GM18502 (cell line): ENCODE measurements around the gene GTF2I.
A peak's percentile ranks its signal among the peaks of the same experiment; 100 is the strongest.
"Not testable (repeated sequence)": the region's sequence is repeated elsewhere in the genome, so short reads cannot be mapped to it uniquely, and the experiment has no call there.

Experiments used
- ATAC-seq: cut with Tn5 transposase; IDR thresholded peaks from one replicate; pipeline ENCODE4 v1.9.1; 2021; ENCODE audit warnings: mild to moderate bottlenecking; ENCODE audit not compliant: unreplicated experiment, poor library complexity

Gene GTF2I

GRCh38 chr7:74657692-74658177, at the start of gene GTF2I:
Gene GTF2I, plus strand, starts transcription at chr7:74657718. Its CDS starts 31,411 bp downstream, at chr7:74689129.
- peak; percentile 11 for ATAC-seq

- no peak for ATAC-seq
Measured at GRCh38 chr7:74612015-74612829, 45.3 kb upstream of the GTF2I start.

- no peak for ATAC-seq
Measured at GRCh38 chr7:74615933-74616780, 41.4 kb upstream of the GTF2I start.

GRCh38 chr7:74617180-74617744, 40.3 kb upstream of the GTF2I start:
- ATAC-seq = no peak

- no peak for ATAC-seq
Measured at GRCh38 chr7:74619235-74619860, 38.2 kb upstream of the GTF2I start.

- no peak for ATAC-seq
Measured at GRCh38 chr7:74622228-74622749, 35.2 kb upstream of the GTF2I start.

DNA sequence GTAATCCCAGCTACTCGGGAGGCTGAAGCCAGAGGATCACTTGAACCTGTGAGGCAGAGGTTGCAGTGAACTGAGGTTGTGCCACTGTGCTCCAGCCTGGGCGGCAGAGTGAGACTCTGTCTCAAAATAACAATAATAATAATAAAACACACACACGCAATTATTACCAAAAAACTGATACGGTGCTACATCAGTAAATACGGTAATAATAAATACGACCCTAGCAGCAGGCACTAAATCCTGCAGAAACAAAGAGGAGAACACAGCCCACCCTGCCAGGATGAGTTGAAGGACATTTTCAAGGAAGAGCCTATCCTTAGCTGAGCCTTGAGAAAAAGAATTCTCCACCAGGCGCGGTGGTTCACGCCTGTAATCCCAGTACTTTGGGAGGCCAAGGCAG, 34.4 kb upstream of the GTF2I start:
- ATAC-seq = no peak

- no peak for ATAC-seq
Measured at GRCh38 chr7:74625446-74625845, 32.1 kb upstream of the GTF2I start.

DNA sequence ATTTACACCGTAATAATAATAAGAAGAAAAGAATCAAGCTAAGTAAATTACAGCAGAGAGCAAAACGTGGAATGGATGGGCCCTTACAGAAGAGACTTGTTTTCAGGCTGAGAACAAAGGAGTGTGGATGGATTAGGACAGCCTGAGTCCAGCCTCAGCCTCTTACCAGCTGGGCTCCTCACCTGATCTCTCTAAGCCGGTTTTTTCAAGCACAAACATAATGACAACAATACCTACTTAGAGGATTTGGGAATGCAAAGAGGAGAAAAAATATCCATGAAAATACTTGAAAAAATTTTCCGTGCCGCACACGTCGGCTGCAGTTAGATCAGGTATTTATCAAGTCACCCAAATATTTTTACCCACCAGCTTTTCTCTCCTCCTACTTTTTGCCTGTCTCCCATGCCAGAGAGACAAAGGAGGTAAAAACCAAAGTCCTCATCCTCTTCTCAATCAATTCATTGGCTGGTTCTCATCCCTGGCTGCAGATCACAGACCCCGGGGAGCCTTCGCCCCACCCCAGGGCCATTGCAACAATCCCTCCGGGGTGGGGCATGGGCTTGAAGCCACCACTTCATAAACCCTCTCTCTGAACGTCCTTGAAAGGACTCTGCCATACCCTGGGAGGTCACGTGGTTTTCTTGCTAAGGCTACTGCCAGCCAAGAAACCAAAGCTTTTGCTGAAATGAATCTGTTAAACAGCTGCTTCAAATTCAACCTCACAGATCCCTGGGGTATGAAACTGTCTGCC, 29.7 kb upstream of the GTF2I start:
- ATAC-seq = no peak

DNA sequence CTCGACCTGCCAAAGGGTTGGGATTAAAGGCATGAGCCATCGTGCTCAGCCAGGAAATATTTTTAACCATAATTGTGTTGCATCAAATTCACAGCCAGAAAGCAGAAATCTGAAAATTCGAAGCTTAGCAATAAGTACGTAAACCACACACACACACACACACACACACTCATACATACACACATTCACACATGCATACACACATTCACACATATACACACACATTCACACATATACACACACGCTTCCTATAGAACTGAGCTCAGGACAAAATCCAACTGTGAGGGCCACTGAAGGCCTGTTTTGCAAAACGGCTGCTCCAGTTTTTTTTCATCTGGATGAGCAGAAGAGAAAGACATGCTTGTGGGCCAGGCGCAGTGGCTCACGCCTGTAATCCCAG, 25.0 kb upstream of the GTF2I start:
- no peak for ATAC-seq

DNA sequence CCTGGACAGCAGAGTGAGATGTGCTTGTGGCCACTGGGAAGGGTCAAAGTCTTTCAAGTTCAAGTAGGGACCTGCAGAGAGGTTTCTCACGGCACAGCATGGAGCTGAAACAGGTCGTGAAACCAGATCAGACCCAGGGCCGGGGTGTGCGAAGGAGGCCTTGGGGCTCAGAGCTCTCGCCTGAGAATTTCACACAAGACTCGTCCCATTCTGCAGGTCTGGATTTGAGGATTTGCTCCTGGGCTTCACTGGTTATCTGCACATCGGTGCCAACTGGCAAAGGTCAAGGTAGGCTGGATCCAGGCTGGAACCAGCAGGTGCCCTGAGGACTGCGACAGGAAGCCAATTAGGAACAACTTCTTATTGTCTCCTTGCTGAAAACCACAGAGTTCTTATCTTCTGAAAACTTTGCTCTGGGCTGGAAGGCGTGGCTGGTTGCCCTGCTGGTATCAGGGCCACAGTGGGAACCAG, 24.0 kb upstream of the GTF2I start:
- ATAC-seq = no peak

GRCh38 chr7:74637745-74638144, 19.8 kb upstream of the GTF2I start:
- no peak for ATAC-seq

GRCh38 chr7:74650055-74650454, 7.5 kb upstream of the GTF2I start:
- ATAC-seq = peak; percentile 68

DNA sequence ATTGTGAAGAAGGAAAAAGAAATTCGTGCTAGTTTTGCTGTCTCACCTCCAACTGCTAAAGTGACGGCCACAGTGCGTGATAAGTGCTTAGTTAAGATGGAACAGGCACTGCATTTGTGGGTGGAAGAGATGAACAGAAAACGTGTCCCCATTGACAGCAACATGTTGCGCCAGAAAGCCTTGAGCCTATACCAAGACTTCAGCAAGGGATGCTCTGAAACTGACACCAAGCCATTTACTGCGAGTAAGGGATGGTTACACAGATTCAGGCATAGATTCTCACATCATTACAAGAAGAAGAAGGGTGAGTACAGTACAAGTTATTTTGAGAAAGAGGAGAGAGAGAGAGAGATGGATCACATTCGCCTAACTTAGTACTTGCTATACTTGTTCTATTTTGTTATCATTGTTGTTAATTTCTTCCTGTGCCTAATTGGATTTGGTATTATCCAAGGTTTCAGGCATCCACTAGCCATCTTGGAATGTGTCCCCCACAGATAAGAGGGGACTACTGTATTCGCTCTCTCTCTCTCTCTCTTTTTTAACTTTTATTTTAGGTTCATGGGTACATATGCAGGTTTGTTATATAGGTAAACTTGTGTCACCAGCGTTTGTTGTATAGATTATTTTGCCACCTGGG, 6.9 kb upstream of the GTF2I start:
- ATAC-seq = peak; percentile 67

DNA sequence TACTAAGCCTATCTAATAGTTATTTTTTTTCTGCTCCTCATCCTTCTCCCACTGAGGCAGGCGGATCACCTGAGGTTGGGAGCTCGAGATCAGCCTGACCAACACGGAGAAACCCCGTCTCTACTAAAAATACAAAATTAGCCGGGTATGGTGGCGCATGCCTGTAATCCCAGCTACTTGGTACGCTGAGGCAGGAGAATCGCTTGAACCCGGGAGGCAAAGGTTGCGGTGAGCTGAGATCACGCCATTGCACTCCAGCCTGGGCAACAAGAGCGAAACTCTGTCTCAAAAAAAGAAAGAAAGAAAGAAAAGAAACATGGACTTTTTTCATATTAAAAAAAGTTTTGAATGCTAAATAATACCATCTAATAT, 6.4 kb upstream of the GTF2I start:
- not testable (repeated sequence) for ATAC-seq

DNA sequence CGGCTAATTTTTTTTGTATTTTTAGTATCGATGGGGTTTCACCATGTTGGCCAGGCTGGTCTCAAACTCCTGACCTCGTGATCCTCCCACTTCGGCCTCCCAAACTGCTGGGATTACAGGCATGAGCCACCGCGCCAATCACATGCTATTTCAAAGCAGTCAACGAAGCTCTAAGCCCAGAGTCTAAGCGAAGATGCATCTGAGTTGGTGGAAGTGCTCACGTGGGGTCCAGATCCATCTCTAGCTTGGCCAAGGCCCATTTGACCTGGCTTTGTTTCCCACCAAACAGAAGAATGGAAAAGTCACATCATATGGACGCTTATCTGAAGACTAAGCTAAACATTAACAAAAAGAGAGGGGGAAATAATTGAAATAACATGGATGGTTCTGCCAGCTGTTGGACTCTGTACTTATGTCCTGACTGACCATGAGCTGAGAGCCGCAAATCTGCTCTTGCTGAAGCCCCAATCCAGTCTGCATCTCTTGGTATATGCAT, 3.8 kb upstream of the GTF2I start:
- ATAC-seq = no peak

- ATAC-seq = no peak
Measured at GRCh38 chr7:74654811-74655210, 2.7 kb upstream of the GTF2I start.

GRCh38 chr7:74655324-74655723, 2.2 kb upstream of the GTF2I start:
- ATAC-seq = no peak
